ENCODE results near the gene MARF1.

MARF1 gene

GRCh38 chr16:15636392-15636873 is 6.5 kb downstream of the MARF1 start:
- Histone ChIP-seq H3K4me2 (ENCODE audit: insufficient read depth, low read length) (no peak overlapping the region), H3K27me3 (ENCODE audit: insufficient read depth, low read length, poor library complexity) (no peaks in the 10 kb centered on the region), H3K36me3 (ENCODE audit: insufficient read depth, low read length) (peaks cover 78% of the 10 kb centered on the region), H4K20me1 (ENCODE audit: insufficient read depth, low read length) (peaks cover 17% of the 10 kb centered on the region), H2AFZ (ENCODE audit: low read depth, low read length) (no peak overlapping the region), H3K4me3 (ENCODE audit: low read depth in 1 of 2, low read length in 2 of 2) (no peak overlapping the region), H3K79me2 (ENCODE audit: insufficient read depth, low read length) (peaks cover 45% of the 10 kb centered on the region), H3K4me1 (ENCODE audit: insufficient read depth, low read length) (peaks cover 16% of the 10 kb centered on the region), H3K9ac (ENCODE audit: low read depth, low read length) (no peak overlapping the region), H3K27ac (ENCODE audit: low read length) (no peak overlapping the region), H3K9me3 (ENCODE audit: insufficient read depth, low read length, severe bottlenecking) (no peaks in the 10 kb centered on the region)
- TF ChIP-seq EZH2 (IDR thresholded peaks at IDR 0.05; ENCODE audit: borderline replicate concordance, low read depth, low read length, severe bottlenecking): no peak
- no peak for TF ChIP-seq CTCF (IDR thresholded peaks at IDR 0.05; ENCODE audit: borderline replicate concordance, extremely low read depth, low read length, poor library complexity, severe bottlenecking)
- DNase-seq: no peak
- no peak for ATAC-seq (ENCODE audit: insufficient read depth, low read depth)

- H3K4me3 ChIP-seq (ENCODE audit: low read depth in 1 of 2, low read length in 2 of 2): no peak overlapping the region
- H3K27me3 ChIP-seq (ENCODE audit: insufficient read depth, low read length, poor library complexity): no peaks in the 10 kb centered on the region
- H3K9me3 ChIP-seq (ENCODE audit: insufficient read depth, low read length, severe bottlenecking): no peaks in the 10 kb centered on the region
- peaks cover 82% of the 10 kb centered on the region for H3K36me3 ChIP-seq (ENCODE audit: insufficient read depth, low read length)
- H3K4me2 ChIP-seq (ENCODE audit: insufficient read depth, low read length): no peak overlapping the region
- TF ChIP-seq CTCF (IDR thresholded peaks at IDR 0.05; ENCODE audit: borderline replicate concordance, extremely low read depth, low read length, poor library complexity, severe bottlenecking) (no peak), EZH2 (IDR thresholded peaks at IDR 0.05; ENCODE audit: borderline replicate concordance, low read depth, low read length, severe bottlenecking) (no peak)
- no peak for DNase-seq
- H3K4me1 ChIP-seq (ENCODE audit: insufficient read depth, low read length): peaks cover 11% of the 10 kb centered on the region
- H3K9ac ChIP-seq (ENCODE audit: low read depth, low read length): no peak overlapping the region
- H3K79me2 ChIP-seq (ENCODE audit: insufficient read depth, low read length): peaks cover 40% of the 10 kb centered on the region
- H3K27ac ChIP-seq (ENCODE audit: low read length): no peak overlapping the region
- ATAC-seq (ENCODE audit: insufficient read depth, low read depth): no peak
- peaks cover 17% of the 10 kb centered on the region for H4K20me1 ChIP-seq (ENCODE audit: insufficient read depth, low read length)
- no peak overlapping the region for H2AFZ ChIP-seq (ENCODE audit: low read depth, low read length)
These were observed 7.0 kb downstream of the MARF1 start for GRCh38 chr16:15635926-15636325.

GRCh38 chr16:15631730-15632409 is 11.1 kb downstream of the MARF1 start:
- H4K20me1 ChIP-seq (ENCODE audit: insufficient read depth, low read length): peaks cover 3% of the 10 kb centered on the region; the same call in 1 of the 2 replicates
- no peaks in the 10 kb centered on the region for H3K27me3 ChIP-seq (ENCODE audit: insufficient read depth, low read length, poor library complexity)
- no peak overlapping the region for H3K27ac ChIP-seq (ENCODE audit: low read length)
- H3K4me3 ChIP-seq (ENCODE audit: low read depth in 1 of 2, low read length in 2 of 2): no peak overlapping the region
- H3K36me3 ChIP-seq (ENCODE audit: insufficient read depth, low read length): peaks cover 73% of the 10 kb centered on the region
- peaks cover 16% of the 10 kb centered on the region for H3K79me2 ChIP-seq (ENCODE audit: insufficient read depth, low read length)
- no peak overlapping the region for H3K9ac ChIP-seq (ENCODE audit: low read depth, low read length)
- TF ChIP-seq EZH2 (IDR thresholded peaks at IDR 0.05; ENCODE audit: borderline replicate concordance, low read depth, low read length, severe bottlenecking): no peak
- H3K4me1 ChIP-seq (ENCODE audit: insufficient read depth, low read length): 0 out of 2 replicates have a peak, but pooled peaks cover under 1% of the 10 kb centered on the region
- no peaks in the 10 kb centered on the region for H3K9me3 ChIP-seq (ENCODE audit: insufficient read depth, low read length, severe bottlenecking)
- ATAC-seq (ENCODE audit: insufficient read depth, low read depth): no peak
- H3K4me2 ChIP-seq (ENCODE audit: insufficient read depth, low read length): no peak overlapping the region
- no peak overlapping the region for H2AFZ ChIP-seq (ENCODE audit: low read depth, low read length)
- no peak for DNase-seq

GRCh38 chr16:15621889-15622288 is 21.1 kb downstream of the MARF1 start:
- Histone ChIP-seq H3K27ac (ENCODE audit: low read length) (no peak overlapping the region), H2AFZ (ENCODE audit: low read depth, low read length) (no peak overlapping the region), H3K79me2 (ENCODE audit: insufficient read depth, low read length) (0 out of 2 replicates have a peak, but pooled peaks cover 2% of the 10 kb centered on the region), H4K20me1 (ENCODE audit: insufficient read depth, low read length) (no peaks in the 10 kb centered on the region), H3K4me1 (ENCODE audit: insufficient read depth, low read length) (no peaks in the 10 kb centered on the region), H3K4me3 (ENCODE audit: low read depth in 1 of 2, low read length in 2 of 2) (no peak overlapping the region), H3K9me3 (ENCODE audit: insufficient read depth, low read length, severe bottlenecking) (no peaks in the 10 kb centered on the region), H3K4me2 (ENCODE audit: insufficient read depth, low read length) (no peak overlapping the region), H3K27me3 (ENCODE audit: insufficient read depth, low read length, poor library complexity) (no peaks in the 10 kb centered on the region), H3K36me3 (ENCODE audit: insufficient read depth, low read length) (peaks cover 94% of the 10 kb centered on the region), H3K9ac (ENCODE audit: low read depth, low read length) (no peak overlapping the region)
- DNase-seq: no peak
- TF ChIP-seq CTCF (IDR thresholded peaks at IDR 0.05; ENCODE audit: borderline replicate concordance, extremely low read depth, low read length, poor library complexity, severe bottlenecking) (no peak), EZH2 (IDR thresholded peaks at IDR 0.05; ENCODE audit: borderline replicate concordance, low read depth, low read length, severe bottlenecking) (no peak)
- ATAC-seq (ENCODE audit: insufficient read depth, low read depth): no peak
